GM13977 (cell line): ENCODE data around the gene MCM9.

Source experiments
- DNase-seq: peaks from one replicate; pipeline ENCODE4 v3.0.0; 2012; ENCODE audit warnings: low spot score
- in situ Hi-C: fragments of 300-500 bp; cut with MboI; formaldehyde crosslinking; loops from one replicate; pipeline ENCODE4 v1.12.0; 2022; ENCODE audit warnings: low sequenced_read_pairs, low pct_unique_long_range_greater_than_20kb, mixed read lengths, inconsistent platforms; ENCODE audit not compliant: unreplicated experiment
- TF ChIP-seq, protein P1 (sequence below): IDR thresholded peaks from 2 replicates; pipeline ENCODE4 v1.5.1; 2012; ENCODE audit warnings: mild to moderate bottlenecking, control low read depth; ENCODE audit not compliant: insufficient read depth; ENCODE audit errors: extremely low read depth, missing control alignments

The MCM9 gene

DNA sequence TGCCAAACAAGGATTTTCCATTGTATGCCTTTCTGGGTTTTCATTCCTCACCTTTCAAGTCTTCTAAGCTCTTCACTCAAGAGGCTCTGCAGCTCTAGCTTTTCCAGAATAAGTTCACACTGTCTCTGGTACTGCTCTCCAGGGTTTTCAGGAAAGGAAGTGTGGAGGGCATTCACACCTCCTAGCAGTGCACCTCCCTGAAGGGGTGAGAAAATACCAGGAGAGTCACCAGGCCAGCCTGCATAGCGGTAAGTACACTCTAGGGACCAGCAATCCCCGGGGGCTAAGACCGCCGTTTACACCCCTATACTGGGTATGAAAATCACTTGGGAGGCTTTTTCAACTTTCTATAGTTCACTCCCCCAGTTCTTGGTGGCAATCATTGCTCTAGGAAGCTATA lies 108.9 kb downstream of the MCM9 start:
- TF ChIP-seq, protein P1, sequence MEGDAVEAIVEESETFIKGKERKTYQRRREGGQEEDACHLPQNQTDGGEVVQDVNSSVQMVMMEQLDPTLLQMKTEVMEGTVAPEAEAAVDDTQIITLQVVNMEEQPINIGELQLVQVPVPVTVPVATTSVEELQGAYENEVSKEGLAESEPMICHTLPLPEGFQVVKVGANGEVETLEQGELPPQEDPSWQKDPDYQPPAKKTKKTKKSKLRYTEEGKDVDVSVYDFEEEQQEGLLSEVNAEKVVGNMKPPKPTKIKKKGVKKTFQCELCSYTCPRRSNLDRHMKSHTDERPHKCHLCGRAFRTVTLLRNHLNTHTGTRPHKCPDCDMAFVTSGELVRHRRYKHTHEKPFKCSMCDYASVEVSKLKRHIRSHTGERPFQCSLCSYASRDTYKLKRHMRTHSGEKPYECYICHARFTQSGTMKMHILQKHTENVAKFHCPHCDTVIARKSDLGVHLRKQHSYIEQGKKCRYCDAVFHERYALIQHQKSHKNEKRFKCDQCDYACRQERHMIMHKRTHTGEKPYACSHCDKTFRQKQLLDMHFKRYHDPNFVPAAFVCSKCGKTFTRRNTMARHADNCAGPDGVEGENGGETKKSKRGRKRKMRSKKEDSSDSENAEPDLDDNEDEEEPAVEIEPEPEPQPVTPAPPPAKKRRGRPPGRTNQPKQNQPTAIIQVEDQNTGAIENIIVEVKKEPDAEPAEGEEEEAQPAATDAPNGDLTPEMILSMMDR, result no peak
- DNase-seq, result no peak
- in situ Hi-C loops, result no loop called here

DNA sequence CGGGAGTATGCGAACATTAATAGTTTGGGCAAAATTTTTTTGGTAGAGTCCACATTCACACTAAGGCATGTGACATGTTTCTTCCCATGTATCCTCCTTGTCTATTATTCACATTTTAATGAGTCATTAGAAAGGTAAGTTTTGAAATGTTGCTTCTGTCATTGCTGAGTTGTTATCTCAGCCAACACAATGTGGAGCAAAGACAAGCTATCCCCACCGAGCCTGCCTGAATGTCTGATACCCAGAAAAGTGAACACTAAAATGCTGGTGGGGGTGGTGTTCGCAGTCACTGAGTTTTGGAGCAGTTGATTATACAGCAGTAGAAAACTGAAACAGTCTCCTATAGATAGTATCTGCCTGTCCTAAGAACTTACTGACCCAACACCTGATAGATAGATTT lies 109.3 kb downstream of the MCM9 start:
- in situ Hi-C loops, result no loop called here
- TF ChIP-seq, protein P1, result no peak
- no peak for DNase-seq

DNA sequence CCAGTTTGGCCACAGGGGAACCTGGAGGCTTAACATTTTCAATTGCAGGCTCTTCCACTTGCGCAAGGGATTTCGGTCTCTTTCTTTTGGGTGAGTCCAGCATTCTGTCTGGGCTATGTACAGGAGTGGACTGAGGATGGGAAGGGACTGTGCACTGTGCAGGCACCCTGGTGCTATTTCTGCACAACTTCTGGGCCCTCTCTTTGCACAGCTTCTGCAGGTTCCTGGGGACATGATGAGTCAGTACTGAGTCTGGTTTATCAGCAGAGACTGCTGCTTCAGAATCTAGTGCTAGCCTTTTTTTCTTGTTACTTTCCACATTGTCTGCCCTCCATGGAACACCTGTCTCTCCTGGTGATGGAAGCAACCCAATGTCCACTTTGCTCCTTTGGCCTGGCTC lies 119.5 kb downstream of the MCM9 start:
- DNase-seq, result no peak
- in situ Hi-C loops, result no loop called here
- TF ChIP-seq, protein P1, result no peak

DNA sequence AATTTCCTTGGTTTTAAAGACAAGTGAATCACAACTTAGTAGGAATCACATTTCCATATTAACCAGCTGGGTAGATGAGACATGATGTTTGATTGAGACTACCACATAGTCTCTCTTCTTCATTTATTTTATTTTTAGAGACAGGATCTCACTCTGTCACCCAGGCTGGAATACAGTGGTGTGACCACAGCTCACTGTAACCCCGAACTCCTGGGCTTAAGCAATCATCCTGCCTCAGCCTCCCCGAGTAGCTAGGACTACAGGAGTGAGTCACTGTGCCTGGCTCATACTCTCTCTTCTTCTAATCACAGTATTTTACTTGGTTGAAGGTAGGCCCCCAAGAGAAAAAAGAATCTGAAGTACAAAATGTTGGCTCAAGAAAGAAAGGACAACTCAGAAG lies 121.2 kb downstream of the MCM9 start:
- DNase-seq, result no peak
- TF ChIP-seq, protein P1, result no peak
- in situ Hi-C loops, result no loop called here

DNA sequence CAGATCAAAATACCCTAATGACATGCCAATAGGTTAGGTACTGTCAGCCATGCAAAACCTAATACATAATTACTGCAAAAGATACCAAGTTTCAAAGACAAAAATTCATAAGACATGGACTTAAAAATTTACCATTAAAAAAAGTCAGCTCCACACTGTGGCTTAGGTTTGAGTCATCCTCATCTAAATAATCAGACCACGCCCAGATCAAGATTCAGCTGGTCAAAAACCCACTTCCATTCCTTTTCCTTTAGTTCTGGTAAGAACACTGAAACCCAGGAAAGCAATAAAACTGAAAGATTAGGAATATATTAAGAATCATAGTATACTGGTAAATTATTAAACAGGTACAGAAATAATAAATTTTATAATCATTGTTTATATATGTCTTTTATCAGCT lies 122.0 kb downstream of the MCM9 start:
- in situ Hi-C loops, result no loop called here
- TF ChIP-seq, protein P1, result no peak
- no peak for DNase-seq

DNA sequence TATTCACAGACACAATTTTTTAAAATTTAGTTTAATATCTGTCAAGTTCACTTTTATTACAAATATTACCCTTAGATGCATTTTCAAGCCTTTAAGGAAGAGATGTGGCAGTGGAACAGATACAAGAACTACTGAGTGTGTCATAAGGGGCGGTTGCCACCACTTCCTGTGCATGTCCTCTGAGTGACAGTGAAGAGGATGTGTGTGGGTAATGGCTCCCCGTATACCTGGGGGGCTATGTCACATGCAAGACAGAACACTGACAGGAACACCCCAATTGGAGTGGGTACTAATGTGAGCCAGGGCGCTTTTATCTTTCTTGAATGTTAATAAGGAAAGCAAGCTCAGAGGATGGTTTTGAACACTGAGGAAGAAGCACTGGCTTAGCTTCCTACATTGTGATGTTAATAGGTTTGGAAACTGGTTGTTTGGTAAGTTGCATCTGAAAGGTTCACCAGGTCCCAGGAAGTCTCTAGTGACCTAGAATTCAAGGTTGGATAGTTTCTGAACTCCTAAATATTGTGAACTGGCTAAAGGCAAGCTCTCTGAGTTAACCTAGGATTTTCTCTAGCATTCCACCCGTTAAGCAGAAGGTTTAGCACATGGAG lies 124.4 kb downstream of the MCM9 start:
- TF ChIP-seq, protein P1, result no peak
- in situ Hi-C loops, result no loop called here
- no peak for DNase-seq
